Dermis blood vessel endothelial cell (primary cell): Measurements from ENCODE around the gene CYP27A1. TPM values are rescaled to one million over a fixed set of nuclear protein-coding genes. Genes with fewer than 3 reads are reported as not detected.
"Not testable (repeated sequence)": the region's sequence is repeated elsewhere in the genome, so short reads cannot be mapped to it uniquely, and the experiment has no call there.

Source experiments
- DNase-seq: peaks from one replicate; pipeline ENCODE4 v3.0.0; 2010
- total RNA-seq: library from RNA; depleted of rRNA; stranded (reverse); fragments of >200 nt; gene quantifications from 2 replicates; pipeline ENCODE4 v1.2.3, GENCODE V29; 2014

CYP27A1 gene
- total RNA-seq, 1 donor from 2014 or later = 12.8 TPM

DNA sequence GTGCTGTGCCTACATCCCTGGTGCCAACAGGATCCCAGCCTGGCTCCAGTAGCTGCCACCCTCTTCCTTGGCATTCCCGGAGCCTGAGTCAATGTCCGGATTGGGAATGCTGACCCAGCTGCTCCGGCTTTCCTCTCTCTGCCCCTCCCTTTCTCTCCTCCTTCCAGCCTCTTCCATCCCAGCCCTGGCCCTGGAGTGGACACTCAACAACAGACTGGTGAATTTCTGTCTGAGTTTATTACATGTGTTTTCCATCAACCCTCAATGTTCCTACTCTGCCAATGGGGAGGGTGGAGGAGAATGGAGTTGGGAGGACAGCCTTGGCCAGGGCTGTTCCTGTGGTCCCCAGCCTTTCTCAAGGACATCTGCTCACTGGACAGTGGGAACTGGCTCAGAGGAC lies 50.6 kb downstream of the CYP27A1 start:
- peak; percentile 66 for DNase-seq

- DNase-seq = no peak
Observed at GRCh38 chr2:218833023-218833609, 51.2 kb downstream of the CYP27A1 start.

- DNase-seq = no peak
Observed at GRCh38 chr2:218834685-218835084, 52.7 kb downstream of the CYP27A1 start.

DNA sequence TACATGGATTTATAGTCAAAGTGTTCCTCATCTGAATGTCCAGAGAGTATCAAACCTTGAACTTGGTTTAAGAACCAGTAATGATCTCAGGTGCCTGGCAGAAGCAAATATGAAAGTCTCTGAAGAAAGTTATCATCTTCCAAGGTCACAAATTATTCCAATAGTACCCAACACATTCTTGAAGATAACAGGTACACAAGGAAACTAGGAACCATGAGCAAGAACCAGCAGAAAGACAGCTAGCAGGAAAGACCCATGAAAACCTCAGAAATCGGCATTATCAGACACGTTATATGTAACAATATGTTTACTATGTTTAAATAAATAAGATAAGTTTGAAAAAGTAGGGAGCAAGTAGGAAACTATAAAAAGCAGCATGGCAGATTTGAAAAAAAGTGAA lies 55.5 kb downstream of the CYP27A1 start:
- no peak for DNase-seq

GRCh38 chr2:218839430-218839829 lies 57.5 kb downstream of the CYP27A1 start:
- no peak for DNase-seq

- DNase-seq = no peak
Observed at GRCh38 chr2:218839888-218840287, 57.9 kb downstream of the CYP27A1 start.

- DNase-seq = not testable (repeated sequence)
Observed at GRCh38 chr2:218844334-218844733, 62.4 kb downstream of the CYP27A1 start.

GRCh38 chr2:218846963-218847362 lies 65.0 kb downstream of the CYP27A1 start:
- not testable (repeated sequence) for DNase-seq

DNA sequence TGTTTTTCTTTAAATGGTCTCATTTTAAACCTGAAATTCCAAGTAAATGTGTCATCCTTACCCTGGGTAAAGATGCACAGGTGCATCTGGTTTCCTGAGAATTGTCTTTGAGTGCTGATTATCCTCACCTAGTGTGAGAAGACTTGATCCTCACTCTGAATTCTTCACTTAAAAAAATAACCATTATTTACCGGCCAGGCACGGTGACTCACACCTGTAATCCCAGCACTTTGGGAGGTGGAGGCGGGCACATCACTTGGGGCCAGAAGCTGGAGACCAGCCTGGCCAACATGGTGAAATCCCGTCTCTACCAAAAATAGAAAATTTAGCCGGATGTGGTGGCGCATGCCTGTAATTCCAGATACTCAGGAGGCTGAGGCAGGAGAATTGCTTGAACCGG lies 67.8 kb downstream of the CYP27A1 start:
- no peak for DNase-seq

DNA sequence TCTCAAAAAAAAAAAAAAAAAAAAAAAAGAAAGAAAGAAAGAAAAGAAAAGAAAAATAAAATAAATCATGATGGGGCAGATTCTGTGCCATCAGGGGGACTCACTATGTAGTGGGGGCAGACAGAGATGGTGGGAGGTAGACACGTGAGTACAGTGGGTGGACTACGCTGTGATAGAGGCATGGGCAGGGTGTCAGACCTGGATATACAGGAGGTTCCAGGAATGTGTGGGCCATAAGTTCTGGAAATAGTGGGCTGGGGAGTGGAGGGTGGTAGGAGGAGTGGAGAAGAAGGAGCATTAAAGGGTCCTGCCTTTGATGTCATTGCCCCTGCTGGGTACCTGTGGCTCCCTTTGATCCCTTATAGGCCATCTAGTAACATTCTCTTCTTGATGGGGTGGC lies 68.8 kb downstream of the CYP27A1 start:
- DNase-seq = no peak

DNA sequence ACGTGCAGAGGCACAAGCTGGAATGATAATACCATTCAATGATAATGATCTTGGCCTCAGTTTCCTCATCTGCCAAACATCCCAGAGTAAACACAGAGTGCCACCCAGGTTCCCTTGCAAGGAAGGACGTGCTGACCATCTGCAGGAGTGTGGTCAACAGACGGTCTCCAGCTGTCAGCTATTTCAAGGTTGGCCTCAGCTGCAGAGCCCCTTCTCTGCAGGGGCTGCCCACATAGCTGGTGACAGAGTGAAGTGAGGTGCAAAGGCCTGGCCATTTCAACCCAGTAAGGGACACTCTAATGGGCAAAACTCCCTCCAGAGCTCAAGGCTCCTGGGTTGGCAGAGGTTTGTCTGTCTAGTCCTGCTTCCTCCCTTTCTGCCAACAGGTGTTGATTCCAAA lies 69.3 kb downstream of the CYP27A1 start:
- no peak for DNase-seq

DNA sequence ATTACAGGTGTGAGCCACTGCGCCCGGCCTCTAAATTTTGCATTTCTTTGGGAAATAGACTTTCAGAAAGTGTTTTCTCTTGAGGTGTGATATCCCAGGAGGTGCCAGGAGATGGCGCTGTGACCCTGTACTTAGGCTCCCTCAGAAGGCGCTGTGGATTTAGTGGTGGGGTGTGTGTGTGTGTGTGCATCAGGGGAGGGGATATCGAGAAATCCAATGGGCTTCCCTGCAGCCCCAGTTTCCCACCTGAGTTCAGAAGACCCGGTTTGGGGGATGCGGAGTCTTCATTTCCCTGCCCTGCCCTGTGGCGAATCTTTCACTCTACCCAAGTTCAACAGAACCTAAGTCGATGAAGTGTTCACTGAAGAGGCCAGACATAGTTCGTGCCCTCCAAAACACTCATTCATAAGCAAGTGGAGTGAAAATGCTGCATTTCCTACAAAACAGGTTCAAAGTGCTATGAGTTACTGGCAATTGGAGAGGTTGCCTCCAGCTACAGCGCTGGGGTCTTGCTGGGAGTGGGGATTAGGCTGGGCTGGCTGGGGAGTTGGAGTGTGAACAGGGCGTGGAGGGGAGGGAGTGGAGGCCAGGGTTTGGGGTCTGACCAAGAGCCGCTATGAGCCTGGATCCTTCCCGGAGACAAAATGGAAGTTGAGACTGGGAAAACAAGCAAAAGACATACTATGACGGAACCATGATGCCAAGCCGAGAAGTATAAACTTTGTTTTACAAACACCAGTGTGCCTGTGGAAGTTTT lies 71.1 kb downstream of the CYP27A1 start:
- DNase-seq = peak; percentile 80

- no peak for DNase-seq
Observed at GRCh38 chr2:218853766-218854165, 71.8 kb downstream of the CYP27A1 start.

DNA sequence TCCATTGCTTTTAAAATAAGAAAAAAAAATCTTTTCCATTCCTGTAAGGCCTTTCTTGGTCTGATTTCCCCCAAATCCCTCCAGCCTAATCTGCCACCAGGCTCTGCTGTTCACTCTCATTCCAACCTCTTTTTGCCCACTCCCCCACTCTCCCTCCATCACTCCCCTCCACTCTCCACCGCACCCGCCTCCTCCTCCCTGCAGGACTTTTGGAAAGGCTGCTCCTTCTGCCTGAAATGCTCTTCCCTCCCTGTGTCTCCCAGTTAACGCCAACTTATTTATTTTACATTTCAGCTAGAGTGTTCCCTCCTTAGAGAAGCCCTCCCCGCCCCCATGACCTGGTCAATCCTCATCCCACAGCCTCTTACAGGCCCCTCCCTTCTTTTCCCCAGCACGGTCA lies 72.9 kb downstream of the CYP27A1 start:
- no peak for DNase-seq

GRCh38 chr2:218855305-218856166 lies 73.6 kb downstream of the CYP27A1 start:
- no peak for DNase-seq

DNA sequence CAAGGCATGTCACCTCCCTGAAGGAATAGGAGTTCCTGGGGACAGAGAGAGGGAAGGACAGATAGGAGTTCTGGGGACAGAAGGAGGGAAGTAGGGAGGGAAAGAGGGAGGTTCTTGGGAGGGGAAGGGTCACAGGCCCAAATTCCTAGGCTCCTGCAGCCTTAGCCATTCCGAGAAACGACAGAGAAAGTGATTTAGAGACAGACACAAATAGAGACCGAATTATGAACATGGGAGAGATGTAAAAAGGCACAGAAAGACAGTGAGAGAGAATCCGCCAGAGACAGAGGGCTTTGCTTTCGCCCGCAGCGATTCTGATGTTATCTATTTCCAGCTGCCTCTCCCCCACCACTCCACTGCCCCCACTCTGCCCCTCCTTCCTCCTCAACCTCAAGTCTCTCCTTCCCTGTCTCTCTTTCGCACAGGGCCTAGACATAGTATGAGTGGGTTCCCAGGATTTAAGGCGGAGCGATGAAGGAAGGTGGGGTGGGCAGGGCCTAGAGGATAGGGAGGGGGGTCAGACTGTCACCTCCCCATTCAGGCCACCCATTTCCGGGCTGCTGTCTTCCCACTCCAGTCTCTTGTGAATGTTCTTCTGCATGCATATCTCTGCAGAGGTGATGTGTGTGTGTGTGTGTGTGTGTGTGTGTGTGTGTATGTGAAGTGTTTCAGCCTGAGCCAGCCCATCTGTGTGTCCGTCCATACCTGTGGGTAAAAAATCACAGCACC lies 74.4 kb downstream of the CYP27A1 start:
- DNase-seq = no peak

DNA sequence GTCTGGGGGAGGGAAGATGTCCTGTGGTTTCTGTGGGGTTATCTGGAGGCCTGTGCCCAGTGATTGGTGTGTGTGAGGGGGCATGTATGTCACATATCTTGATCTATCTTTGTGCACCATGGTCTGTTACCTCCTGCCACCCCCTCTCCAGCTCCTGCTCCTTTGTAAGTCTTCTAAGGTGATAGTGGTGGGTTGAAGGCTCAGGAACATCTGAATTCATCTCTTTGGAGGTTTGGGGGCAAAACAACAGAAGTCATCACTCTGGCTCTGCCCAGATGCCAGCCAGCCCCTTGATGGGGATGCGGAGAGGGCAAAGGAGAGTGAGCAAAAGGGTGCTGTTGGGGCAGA lies 74.9 kb downstream of the CYP27A1 start:
- no peak for DNase-seq

GRCh38 chr2:218857371-218858137 lies 75.6 kb downstream of the CYP27A1 start:
- DNase-seq = no peak

DNA sequence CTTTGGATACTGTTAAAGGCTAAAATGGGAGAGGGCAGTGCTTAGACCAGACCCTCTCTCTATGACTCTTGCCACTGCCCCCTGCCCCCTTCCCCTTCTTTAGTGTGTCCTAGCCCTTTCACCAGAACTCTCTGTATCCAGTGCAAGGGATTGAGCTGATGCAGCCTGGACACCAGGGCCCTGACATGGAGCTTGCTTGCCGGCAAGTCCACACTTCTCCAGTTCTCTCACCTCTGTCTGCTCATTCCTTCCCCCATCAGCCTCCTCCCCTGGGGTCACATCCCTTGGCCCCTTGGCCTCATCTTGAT lies 76.1 kb downstream of the CYP27A1 start:
- DNase-seq = no peak

DNA sequence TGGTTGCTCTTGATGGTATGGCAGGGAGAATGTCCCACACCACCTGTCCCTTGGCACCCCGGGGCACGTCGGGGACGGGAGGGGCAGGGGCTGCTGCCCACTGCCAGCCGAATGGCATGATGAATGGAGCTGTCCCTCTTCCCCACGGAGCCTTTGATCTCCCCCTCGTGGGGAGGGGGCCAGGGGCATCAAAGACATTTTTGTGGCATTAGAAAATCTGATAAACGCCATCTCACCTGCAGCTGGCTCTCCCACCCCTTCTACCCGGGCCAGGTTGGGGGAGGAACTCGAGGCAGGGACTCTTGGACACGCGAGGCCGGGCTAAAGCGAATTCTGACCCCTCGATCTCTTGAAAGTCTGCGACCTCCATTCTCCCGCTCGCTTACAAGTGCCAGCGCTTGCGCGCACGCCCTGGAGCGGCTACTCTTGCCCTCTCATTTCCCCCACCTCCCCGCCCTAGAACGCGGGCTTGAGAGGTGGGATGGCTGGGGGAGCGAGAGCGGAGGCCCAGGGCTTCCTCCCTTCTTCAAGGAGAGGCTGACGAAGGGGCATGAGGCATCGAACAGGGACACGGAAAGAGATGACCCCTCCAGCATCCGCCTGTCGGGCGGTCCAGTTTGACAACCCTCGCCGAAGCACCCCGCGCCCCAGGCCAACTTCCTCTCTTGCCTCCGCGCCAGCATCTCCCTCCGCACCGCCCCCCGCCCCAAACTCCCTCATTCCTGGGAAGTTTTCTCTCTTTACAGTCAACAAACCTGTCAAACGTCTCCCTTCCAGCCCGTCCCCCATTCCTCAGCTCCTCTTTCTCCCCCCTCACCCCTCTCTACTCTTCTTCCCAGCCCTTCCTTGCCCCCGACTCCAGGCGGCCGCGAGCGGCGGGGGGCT lies 77.0 kb downstream of the CYP27A1 start:
- no peak for DNase-seq

DNA sequence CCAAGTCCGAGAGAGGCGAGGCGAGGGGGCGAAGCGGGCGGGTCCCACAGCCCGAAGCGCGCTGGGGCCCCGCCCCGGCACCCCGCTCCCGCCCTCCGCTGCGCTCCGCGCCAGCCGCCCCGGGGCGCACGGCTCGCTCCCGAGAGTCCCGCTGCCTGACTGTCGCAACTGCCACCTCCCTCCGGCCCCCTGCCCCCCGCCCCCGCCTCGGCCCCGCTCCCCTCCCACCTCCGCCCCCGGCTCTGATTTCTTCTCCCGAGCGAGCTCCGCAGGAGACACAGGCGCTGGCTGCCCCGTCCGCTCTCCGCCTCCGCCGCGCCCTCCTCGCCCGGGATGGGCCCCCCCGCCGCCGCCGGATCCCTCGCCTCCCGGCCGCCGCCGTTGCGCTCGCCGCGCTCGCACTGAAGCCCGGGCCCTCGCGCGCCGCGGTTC lies 77.6 kb downstream of the CYP27A1 start, which contains the start of gene WNT6:
Gene WNT6, plus strand, starts transcription at position 250 of the 432 bp plus-strand sequence. CDS start 233 bp downstream, outside the sequence.
- DNase-seq = no peak
